HG02943 (cell line): Measurements from ENCODE around the gene UVRAG.

Source experiments
- ATAC-seq: cut with Tn5 transposase; IDR thresholded peaks from one replicate; pipeline ENCODE4 v1.9.1; 2021; ENCODE audit warnings: mild to moderate bottlenecking, low read depth, moderate library complexity; ENCODE audit not compliant: unreplicated experiment

Gene UVRAG

DNA sequence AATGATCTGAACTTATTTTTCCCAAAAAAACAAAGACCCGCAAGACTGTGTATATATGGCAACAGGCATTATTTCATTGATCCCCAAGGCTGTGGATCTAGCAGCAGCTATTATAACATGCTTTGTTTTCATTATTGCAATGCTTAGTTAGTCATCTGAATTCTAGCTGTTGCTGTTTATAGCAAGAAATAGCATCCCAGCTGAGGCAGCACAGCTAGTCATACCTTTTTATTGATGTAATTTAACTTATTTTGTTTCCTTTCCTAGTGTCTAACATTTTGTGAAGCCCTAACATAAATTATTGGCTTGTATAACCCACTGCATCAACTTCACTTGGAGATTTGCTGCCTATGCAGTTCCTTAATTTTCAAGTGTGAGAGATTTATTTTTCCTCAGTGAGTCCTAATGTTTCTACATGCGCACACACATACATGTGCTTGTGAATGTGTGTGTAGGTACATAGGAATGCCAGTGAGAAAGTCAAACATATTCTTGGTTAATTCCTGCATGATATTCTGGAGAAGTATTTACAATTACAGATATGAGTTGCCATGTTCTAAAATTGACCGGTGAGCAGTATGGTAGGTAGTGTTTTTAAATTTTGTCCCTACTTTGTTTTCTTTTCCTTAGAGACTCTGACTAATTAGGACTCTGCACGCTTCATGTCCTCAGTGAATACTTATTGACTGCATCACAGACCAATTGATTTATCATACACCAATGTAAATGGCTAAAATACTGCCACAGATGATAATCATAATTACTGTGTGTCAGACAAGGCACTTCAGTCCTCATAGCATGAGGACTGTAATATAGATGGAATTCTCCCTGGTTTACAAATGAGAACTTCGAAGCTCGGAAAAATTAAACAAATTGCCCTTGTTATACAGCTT, 272.0 kb downstream of the UVRAG start:
- ATAC-seq = no peak

DNA sequence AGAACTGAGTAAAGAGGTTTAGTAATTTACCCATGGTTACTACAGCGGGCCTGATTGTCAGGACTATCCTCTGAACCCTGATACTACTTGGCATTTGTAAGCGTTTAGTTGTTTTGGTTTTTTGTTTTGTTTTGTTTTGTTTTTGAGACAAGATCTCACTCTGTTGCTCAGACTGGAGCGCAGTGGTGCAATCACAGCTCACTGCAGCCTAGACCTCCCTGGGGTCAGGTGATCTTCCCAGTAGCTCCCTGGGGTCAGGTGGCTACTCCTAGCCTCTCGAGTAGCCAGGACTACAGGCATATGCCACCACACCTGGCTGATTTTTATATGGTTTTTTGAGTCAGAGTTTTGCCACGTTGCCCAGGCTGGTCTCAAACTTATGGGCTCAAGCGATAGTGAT, 272.7 kb downstream of the UVRAG start:
- no peak for ATAC-seq

DNA sequence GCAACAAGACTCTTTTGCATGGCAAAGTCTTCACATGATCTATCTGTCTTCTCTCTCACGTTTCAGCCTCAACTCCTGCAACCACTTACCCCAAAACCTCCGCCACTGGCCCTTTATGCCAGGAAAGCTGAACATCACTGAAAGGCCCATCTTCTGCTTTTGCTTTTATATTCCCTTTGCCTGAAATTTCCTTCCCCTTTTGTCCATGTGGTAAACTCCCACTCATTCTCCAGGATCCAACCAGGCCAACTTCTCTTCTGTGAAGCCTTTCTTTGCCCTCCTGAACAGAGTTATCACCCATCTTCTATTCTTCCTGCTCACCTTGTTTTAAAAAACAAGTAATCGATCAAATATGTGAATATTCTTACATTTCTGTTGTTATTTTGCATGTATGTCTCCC, 273.5 kb downstream of the UVRAG start:
- ATAC-seq = no peak

DNA sequence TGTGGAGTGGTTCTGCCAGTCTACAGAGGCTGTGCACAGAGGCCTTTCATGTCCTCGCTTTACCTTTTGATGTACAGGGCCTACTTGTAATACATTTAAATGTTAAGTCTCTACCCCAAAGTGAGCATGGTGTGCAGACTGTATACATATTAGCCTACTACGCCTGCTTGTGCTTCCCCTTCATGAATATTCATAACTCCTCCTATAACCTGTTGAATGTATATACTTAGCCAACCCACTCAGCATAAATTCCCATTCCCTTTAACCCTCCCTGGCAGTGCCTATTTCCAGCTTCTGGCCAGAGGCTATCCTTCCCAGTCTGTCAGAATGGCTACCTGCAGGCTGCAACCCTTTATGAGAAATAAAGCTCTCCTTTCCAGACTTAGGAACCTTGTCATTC, 275.2 kb downstream of the UVRAG start:
- no peak for ATAC-seq

DNA sequence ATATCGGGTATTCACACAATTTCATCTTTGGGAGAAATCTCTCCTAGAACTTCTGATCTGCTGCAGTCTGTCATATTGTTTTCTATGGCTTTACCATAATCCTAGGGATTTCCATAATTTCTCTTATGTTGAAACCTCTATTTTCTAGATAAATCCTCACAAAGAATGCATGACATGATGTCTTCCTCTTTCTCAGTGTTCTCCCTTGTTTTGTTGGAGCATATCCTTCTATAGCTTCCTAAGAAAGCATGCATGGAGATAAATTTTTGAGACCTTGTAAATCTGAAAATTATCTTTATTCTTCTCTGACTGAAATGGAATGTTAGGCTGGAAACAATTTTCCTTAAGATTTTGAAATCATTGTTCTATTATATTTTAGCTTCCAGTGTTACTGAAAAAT, 275.8 kb downstream of the UVRAG start:
- no peak for ATAC-seq

DNA sequence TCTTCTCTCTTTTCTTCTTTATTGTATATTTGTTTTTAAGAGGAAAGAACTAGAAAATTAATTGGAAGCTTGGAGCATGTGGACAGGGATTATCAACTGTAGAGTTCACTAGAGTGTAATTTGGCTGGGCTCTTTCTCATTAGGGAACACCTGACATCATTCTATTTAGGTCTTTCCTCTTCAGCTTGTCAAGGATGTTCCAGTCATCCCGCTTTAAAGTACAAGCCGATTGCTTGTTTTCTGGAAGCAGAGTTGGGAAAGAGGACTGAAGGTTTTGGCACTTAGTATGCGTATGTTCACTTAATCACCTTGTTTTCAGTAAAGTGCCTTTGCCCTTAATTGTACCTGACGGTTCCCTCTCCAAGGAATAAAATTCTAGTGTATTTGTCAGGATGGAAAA, 279.7 kb downstream of the UVRAG start:
- ATAC-seq = no peak

DNA sequence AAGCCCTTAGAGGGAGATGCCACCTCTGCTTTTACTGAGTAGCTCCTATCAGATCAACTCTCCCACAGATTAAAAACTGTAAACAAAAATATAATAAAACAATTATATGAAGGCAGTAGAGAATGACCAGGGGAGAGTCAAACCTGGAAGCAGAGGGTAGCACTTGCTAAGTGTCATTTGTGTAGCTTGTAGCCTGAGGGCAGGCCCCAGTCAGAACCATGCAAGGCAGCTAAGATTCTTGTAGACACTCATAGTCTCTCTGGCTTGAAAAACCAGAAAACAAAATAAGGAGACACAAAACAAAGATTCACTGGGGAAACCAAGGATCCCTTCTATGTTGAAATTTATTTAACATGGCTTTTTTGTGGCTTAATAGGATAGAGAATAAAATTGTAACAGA, 280.9 kb downstream of the UVRAG start:
- ATAC-seq = no peak

DNA sequence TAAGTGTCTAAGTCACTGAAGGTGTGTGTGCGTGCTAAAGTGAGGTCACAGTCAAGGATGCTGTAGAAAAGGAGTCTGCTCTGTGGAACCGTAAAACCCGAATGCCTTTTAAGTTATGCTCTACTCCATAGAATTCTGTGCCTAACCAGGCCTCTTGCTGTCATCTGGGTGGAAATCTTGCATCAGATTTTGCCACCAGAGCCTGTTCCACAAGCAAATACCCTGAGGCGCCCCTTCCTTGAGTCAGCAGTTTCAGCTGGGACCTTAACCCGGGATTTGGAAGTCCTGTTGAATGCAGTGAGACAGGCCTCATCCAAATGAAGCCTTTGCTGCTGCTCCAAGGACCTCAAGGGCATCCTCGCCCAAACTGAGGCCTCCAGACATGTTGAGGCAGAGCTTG, 281.5 kb downstream of the UVRAG start:
- no peak for ATAC-seq

DNA sequence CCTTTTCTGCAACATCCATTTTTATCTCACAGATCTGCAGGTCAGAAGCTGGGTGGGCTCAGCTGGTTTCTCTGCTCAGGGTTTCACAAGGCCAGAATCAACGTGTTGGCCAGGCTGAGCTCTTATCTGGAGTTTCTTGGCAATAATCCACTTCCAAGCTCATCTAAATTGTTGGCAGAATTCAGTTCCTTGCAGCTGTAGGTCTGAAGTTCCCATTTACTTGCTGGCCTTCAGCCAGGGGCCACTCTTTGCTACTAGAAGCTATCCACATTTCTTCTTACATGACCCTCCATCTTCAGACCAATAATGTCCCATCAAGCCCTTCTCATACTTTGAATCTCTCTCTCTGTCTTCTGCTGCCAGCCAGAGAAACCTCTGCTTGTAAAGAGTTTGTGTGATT, 287.8 kb downstream of the UVRAG start:
- no peak for ATAC-seq

DNA sequence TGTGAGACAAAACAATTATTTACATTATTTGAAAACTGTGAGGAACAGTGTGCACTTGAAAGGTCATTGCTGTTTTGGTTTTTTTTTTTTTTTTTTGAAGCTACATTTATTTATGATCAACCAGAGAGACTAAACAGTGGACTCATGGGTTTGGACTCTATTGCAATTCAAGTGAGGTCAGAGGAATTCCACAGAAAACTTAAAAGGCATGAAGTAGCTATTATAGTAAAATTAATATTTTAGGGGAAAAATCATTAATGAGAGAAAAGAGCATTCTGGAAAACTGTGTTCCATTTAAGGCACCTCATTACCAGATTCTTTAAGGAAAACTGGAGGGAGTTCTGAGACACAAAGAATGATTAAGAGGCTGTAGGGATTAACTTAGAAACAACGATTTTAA, 288.4 kb downstream of the UVRAG start:
- ATAC-seq = no peak

DNA sequence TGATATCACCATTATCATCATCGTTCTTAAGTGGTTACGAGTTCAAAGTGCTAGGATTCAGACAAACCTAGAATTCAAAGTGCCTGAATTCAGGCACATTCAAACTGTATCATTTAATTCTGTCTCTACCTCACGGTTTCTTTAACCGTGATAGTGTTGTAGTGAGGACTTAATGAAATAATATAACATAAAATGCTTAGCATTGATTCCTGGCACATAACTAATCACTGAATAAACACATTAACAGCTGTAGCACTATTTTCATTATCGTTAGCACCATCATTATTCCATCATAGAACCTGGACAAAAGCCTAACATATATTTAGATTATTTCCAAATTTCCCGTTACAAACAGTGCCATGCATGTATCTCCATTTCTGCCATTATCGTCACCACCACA, 289.3 kb downstream of the UVRAG start:
- ATAC-seq = no peak

DNA sequence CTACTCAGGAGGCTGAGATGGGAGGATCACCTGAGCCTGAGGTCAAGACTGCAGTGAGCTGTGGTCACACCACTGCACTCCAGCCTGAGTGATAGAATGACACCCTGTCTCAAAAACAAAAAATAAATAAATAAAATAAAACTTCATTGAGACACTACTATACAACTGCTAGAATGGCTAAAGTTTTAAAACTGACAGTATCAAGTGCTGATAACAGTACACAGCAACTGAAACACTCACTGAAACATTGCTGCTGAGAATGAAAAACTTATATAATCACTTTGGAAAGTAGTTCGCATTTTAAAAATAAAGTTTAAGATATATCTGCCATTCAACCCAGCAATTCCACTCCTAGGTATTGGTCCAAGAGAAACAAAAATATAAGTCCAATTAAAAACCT, 290.6 kb downstream of the UVRAG start:
- ATAC-seq = no peak

DNA sequence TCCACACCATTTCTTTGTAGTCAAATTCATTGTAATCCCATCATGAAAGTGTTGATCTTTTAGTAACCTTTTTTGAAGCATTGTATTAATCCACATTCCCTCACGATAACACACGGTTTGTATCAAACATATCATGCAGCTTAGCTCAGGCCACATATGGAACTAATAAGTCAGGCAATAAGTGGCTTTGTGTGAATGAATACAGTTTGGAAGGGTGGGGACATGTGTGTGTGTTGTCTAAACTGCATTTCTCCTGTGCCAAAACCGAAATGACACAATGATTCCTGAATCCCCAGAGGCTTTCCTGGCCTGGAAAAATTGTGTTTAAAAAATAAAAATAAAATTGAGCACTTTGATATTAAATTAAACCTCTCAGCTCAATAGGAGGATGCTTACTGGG, 293.0 kb downstream of the UVRAG start:
- ATAC-seq = no peak

DNA sequence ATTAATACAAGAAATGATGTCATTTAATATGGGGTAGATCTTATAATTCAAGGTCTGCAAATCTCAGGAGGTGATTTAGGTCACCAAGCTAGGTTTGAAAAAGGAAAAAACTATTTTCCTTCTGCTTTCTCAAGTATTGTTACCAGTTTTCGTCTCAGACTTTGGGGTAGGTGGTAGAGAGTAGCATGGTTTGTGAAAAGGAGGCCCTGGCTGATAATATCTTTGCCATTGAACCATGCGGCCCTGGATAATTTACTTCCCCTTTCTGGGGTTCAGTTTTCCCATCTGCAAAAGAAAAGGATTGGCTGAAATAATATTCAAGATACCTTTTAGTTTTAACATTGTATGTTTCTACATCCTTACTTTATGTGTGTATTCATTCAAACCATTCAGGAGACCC, 299.2 kb downstream of the UVRAG start:
- ATAC-seq = no peak

DNA sequence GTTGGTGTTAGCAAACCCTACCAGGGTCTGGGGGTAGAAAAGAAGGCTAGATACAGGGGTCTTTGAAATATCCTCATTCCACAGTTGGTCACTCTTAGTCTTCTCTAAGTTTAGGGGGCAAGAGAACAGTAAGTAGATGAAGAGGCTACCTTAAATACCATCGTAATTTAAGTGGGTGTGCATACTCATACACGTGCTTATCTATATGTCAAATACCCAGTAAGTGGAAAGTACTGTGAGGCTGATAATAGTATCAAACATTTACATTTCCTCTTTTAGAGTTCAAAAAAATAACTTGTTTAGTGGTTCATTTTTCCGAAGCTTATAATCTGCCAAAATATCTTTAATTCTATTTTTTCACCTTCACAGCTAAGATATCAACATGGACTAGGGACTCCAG, 300.5 kb downstream of the UVRAG start:
- ATAC-seq = no peak

DNA sequence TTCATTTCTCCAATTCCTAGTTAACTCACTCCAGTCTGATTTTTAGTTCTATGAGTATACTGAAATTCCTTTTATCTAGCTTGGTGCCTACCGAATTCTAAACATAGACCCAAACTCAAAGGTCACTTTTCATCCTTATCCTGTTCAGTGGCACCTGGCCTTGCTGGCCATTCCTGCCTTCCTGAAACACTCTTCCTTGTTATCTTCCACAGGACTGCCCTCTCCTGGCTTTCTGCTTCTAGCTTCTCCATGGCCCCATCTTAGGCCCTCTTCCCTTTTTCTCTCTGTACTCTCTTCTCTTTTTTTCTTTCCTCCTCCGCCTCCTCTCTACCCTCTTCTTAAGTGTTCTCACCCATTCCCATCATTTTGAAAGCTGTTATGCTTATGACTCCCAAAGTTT, 304.0 kb downstream of the UVRAG start:
- ATAC-seq = no peak

DNA sequence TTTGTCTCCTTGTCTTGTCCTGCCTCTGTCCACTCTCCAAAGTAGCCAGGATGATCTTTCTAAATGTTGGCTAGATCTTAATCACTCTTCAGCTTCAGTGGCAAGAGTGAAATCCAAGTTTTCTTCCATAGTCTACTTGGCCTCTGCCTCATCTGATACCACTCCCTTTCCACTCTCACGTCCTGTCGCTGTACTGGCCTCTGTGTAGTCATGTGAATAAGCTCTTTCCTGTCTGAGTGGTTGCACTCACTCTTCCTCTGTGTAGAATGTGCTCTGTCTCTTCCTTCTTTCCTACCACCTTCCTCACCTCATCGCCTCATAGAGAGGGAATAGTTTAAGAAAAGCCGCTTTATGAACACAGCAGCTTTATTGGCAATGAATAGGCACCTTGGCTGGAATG, 304.8 kb downstream of the UVRAG start:
- ATAC-seq = no peak

DNA sequence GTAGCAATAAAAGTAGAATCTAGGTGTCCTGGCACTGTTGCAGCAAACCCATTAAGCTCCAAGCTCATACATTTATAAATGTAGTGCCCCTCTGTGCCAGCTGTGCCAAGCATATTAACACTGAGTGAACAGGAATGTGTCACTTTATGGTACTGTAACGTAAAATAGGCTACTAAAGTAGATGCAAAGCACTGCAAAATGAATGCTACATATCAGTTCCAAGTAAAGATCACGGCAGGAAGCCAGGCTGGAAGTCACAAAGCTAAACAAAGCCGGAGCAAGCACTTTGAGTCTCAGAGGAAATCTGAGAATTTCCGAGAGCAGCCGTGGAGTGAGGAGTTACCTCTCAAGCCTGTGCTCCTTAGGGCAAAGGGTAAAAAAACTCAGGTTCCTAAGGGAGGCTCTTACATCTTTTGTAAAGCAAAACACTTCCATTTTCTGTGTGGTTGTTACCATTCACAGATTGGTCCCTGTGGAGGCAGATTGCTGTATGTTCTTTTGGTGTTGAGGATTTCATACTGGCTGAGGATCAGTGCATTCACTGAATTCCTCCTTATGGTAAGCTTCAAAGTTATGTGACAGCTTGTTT, 305.6 kb downstream of the UVRAG start:
- no peak for ATAC-seq

DNA sequence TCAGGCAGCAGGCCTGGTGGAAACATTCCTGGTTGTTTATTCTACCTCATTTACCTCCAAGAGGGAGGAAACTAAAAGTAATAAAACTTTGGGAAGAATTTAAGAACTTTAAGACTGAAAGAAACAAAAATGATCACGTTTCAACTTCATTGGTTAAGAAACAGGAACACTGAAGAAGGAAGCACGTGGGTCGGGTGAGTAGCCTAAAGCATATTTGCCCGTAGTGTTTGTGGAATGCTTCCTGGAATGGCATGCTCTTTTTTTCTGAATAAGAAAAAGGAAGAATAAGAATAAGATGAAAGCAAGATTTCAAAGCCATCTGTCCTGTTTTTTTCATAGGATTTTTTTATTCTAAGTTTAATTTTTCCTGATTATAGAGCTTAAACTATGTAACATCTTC, 308.2 kb downstream of the UVRAG start:
- ATAC-seq = no peak

DNA sequence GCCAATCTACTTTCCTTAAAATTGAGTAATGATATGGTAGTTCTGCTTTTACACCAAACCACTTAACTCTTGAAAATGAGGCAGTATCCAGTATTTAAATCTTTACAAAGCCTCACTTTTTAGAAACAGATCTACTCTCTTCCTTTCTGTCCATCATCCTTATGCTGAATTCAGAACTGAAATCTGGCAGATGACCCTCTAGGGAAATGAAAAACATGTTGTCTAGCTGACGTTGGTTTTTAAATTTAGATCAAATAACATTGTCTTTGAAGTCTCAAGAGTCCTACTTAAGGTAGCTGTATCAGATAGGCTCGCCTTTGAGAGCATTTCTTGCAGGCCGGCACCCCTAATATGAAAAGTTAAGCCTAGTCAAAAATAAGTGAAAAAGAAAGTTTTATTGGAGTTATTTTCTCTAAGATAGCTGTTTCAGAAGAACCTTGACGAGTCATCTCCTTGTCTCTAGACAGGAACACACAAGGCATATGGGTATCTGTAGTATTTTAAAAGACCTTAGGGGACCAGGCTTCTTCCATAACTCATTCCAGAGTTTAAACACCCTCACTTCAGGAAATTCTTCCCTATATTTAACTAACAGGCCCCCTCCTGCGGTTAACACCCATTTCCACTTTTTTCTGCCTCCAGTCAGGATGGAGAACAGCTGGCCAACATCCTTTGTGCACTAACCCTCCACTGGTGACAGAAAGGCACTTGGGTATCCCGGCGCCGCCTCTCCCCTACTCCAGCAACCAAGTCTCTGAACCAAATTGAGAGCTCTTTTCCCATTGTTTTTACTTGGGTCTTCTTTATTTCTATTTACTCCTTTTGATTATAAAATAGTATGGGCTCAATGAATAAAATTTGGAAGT, 310.1 kb downstream of the UVRAG start:
- no peak for ATAC-seq

DNA sequence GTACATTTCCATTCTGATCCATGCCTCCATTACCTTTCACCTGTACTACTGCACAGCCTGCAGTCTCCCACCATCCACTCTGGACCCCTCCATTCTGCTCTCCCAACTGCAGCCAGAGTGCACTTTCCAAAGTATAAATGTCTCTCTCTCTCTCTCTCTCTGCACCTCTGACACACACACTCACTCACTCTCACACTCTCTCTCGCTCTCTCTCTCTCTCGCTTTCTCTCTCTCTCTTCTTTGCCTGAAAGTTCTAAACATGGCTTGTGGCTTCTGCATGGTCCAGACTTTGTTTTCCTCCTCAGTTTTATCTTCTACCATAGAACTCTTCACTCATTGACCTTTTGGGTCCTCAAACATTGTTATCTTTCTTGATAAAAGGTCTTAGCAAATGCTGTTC, 314.7 kb downstream of the UVRAG start:
- ATAC-seq = no peak
